SK-N-SH treated with all-trans-retinoic acid at 6 μM for 48 hours (cell line): ENCODE results near the gene ACER1.

Experiments
- BACH2 ChIP-seq: fragments of 250-450 bp; sonication (Bioruptor Pico); IDR thresholded peaks from 2 replicates; pipeline ENCODE4 v1.9.0; 2021; ENCODE audit warnings: mild to moderate bottlenecking, borderline replicate concordance
- ESRRG ChIP-seq: fragments of 250-450 bp; sonication (Bioruptor Pico); IDR thresholded peaks from 2 replicates; pipeline ENCODE4 v1.6.1; 2021; ENCODE audit warnings: mild to moderate bottlenecking
- OSR1 ChIP-seq: fragments of 250-450 bp; sonication (Bioruptor Pico); IDR thresholded peaks from 2 replicates; pipeline ENCODE4 v1.8.0; 2022; ENCODE audit warnings: moderate library complexity, mild to moderate bottlenecking, inconsistent platforms
- PPARA ChIP-seq: fragments of 250-450 bp; sonication (Bioruptor Pico); IDR thresholded peaks from 2 replicates; pipeline ENCODE4 v1.5.0; 2020; ENCODE audit warnings: mild to moderate bottlenecking, borderline replicate concordance
- RARB ChIP-seq: fragments of 250-450 bp; sonication (Bioruptor Pico); IDR thresholded peaks from 2 replicates; pipeline ENCODE4 v1.8.0; 2021; ENCODE audit warnings: mild to moderate bottlenecking, moderate library complexity
- SNAI2 ChIP-seq: fragments of 250-450 bp; sonication (Bioruptor Pico); IDR thresholded peaks from 2 replicates; pipeline ENCODE4 v1.5.0; 2020; ENCODE audit warnings: mild to moderate bottlenecking, moderate library complexity
- TCF4 ChIP-seq: fragments of 250-450 bp; sonication (Bioruptor Pico); IDR thresholded peaks from 2 replicates; pipeline ENCODE4 v1.8.0; 2021; ENCODE audit warnings: mild to moderate bottlenecking, moderate library complexity, borderline replicate concordance
- TOX ChIP-seq: fragments of 250-450 bp; sonication (Bioruptor Pico); IDR thresholded peaks from 2 replicates; pipeline ENCODE4 v1.8.0; 2021; ENCODE audit warnings: mild to moderate bottlenecking, moderate library complexity, borderline replicate concordance
- ZFP30 ChIP-seq: fragments of 450-650 bp; formaldehyde crosslinking; IDR thresholded peaks from 2 replicates; pipeline ENCODE4 v1.5.0; 2022; ENCODE audit warnings: mild to moderate bottlenecking, moderate library complexity
- ZNF565 ChIP-seq: fragments of 450-650 bp; formaldehyde crosslinking; conservative IDR thresholded peaks from 2 replicates; pipeline ENCODE4 v1.5.0; 2020; ENCODE audit warnings: low read depth, mild to moderate bottlenecking, moderate library complexity
- ZNF8 ChIP-seq: fragments of 450-650 bp; formaldehyde crosslinking; IDR thresholded peaks from 2 replicates; pipeline ENCODE4 v1.5.0; 2020; ENCODE audit warnings: mild to moderate bottlenecking, moderate library complexity
- TF ChIP-seq, protein P1 (sequence below): fragments of 250-450 bp; sonication (Bioruptor Pico); IDR thresholded peaks from 2 replicates; pipeline ENCODE4 v1.5.1; 2020; ENCODE audit warnings: low read depth, mild to moderate bottlenecking, moderate library complexity
- TF ChIP-seq, protein P2 (sequence below): fragments of 250-450 bp; sonication (Bioruptor Pico); IDR thresholded peaks from 2 replicates; pipeline ENCODE4 v1.8.0; 2021; ENCODE audit warnings: low read depth, mild to moderate bottlenecking, moderate library complexity, borderline replicate concordance
- TF ChIP-seq, protein P3 (sequence below): fragments of 250-450 bp; sonication (Bioruptor Pico); IDR thresholded peaks from 2 replicates; pipeline ENCODE4 v1.8.0; 2020; ENCODE audit warnings: mild to moderate bottlenecking, moderate library complexity, borderline replicate concordance

DNA sequence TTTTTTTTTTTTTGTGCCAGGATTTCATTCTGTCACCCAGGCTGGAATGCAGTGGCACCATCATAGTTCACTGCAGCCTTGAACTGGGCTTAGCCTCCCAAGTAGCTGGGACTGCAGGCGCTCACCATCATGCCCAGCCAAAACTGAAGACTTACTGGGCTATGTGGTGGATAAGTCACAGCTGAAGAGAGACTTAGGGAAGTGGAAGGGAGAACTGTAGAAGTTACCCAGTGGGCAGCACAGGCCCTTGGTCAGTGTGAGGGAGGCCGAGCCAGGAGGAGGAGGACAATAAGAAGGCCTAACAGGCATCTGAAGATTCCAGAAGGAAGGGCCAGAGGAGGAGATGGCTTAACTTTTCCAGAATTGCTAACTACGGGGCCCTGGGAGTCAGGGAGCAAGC, 46.3 kb upstream of the ACER1 start:
- TF ChIP-seq PPARA (no peak), ZFP30 (CRISPR knock-in tag) (0 out of 2 replicates have a peak, but pooled peaks have one; percentile 57), RARB (CRISPR knock-in tag) (no peak), ESRRG (CRISPR knock-in tag) (no peak), OSR1 (no peak), ZNF565 (CRISPR knock-in tag) (no peak), TOX (CRISPR knock-in tag) (no peak), SNAI2 (no peak), BACH2 (CRISPR knock-in tag) (no peak), ZNF8 (CRISPR knock-in tag) (no peak), TCF4 (CRISPR knock-in tag) (no peak)
- TF ChIP-seq, protein P1, sequence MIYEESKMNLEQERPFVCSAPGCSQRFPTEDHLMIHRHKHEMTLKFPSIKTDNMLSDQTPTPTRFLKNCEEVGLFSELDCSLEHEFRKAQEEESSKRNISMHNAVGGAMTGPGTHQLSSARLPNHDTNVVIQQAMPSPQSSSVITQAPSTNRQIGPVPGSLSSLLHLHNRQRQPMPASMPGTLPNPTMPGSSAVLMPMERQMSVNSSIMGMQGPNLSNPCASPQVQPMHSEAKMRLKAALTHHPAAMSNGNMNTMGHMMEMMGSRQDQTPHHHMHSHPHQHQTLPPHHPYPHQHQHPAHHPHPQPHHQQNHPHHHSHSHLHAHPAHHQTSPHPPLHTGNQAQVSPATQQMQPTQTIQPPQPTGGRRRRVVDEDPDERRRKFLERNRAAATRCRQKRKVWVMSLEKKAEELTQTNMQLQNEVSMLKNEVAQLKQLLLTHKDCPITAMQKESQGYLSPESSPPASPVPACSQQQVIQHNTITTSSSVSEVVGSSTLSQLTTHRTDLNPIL: no peak
- TF ChIP-seq, protein P2, sequence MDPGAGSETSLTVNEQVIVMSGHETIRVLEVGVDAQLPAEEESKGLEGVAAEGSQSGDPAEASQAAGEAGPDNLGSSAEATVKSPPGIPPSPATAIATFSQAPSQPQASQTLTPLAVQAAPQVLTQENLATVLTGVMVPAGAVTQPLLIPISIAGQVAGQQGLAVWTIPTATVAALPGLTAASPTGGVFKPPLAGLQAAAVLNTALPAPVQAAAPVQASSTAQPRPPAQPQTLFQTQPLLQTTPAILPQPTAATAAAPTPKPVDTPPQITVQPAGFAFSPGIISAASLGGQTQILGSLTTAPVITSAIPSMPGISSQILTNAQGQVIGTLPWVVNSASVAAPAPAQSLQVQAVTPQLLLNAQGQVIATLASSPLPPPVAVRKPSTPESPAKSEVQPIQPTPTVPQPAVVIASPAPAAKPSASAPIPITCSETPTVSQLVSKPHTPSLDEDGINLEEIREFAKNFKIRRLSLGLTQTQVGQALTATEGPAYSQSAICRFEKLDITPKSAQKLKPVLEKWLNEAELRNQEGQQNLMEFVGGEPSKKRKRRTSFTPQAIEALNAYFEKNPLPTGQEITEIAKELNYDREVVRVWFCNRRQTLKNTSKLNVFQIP: no peak
- TF ChIP-seq, protein P3, sequence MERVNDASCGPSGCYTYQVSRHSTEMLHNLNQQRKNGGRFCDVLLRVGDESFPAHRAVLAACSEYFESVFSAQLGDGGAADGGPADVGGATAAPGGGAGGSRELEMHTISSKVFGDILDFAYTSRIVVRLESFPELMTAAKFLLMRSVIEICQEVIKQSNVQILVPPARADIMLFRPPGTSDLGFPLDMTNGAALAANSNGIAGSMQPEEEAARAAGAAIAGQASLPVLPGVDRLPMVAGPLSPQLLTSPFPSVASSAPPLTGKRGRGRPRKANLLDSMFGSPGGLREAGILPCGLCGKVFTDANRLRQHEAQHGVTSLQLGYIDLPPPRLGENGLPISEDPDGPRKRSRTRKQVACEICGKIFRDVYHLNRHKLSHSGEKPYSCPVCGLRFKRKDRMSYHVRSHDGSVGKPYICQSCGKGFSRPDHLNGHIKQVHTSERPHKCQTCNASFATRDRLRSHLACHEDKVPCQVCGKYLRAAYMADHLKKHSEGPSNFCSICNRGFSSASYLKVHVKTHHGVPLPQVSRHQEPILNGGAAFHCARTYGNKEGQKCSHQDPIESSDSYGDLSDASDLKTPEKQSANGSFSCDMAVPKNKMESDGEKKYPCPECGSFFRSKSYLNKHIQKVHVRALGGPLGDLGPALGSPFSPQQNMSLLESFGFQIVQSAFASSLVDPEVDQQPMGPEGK: no peak
